GM18909 (cell line): ENCODE measurements around the gene FAM47E.

Source experiments
- ATAC-seq: cut with Tn5 transposase; IDR thresholded peaks from one replicate; pipeline ENCODE4 v1.9.1; 2021; ENCODE audit warnings: mild to moderate bottlenecking; ENCODE audit not compliant: unreplicated experiment, poor library complexity

Gene FAM47E, protein sequence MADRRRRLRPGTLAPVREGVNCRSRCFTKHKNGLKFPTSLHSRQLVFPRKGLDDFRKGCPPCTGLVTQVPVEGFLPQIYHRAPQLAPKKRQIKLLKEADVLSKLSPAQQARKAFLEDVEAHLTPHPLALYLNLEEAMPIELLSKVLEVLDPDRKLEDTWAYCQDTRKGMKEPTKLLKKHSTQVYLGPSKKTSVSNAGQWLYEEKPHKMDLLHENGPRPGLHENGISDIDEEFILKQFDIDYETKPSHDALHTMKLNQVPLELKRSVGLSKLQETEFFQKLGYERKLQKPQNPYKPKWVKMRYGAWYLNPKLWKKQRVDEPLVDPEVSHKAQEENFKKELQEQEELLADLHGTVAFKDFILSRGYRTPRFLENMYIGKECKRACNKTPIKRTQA

GRCh38 chr4:76251441-76252270 is at the start of gene FAM47E:
Gene FAM47E (plus strand): TSS chr4:76251721. CDS start chr4:76251747, 26 bp downstream.
- no peak for ATAC-seq

GRCh38 chr4:76203541-76203940 is 48.0 kb upstream of the FAM47E start:
- ATAC-seq: no peak

DNA sequence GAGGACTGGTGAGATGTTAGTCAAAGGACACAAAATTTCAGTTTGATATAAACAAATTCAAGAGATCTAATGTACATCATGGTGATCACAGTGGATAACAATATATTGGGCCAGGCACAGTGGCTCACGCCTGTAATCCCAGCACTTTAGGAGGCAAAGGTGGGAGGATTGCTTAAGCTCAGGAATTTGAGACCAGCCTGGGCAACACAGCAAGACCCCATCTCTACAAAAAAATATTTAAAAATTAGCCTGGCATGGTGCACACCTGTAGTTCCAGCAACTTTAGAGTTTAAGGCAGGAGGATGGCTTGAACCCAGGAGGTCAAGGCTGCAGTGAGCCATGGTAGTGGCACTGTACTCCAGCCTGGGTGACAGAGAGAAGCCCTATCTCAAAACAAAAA is 46.6 kb upstream of the FAM47E start:
- ATAC-seq: no peak

- ATAC-seq: no peak
These were observed 46.0 kb upstream of the FAM47E start for GRCh38 chr4:76205476-76205875.

DNA sequence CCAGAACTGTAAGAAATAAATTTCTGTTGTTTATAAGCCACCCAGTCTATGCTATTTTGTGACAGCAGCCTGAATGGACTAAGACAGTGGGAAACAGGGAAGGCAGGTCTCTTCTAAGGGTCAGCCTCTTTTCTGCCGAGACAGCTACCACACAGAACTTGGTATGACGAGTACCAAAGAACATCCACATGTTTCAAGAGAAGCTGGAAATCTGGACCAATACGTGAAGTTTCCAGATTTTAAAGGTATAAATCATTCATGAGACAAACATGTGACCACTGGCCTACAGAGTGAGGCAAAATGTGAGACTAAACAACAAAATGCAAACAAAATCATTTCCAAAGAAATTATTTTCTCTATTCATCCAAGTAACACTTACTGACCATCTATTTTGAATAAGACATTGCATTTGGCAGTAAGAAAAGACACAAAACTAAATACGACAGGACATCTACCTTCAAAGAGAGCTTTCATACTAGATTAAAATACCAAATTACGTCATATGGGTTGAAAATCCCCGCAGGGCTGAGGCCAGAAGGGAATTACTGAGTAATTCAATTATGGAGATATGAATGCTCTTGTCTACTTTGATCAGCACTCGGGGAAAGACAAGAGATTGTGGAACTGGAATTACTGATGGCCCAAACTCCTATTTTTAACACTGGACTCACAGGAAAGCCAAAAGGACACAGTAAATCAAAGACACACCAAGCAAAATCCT is 45.1 kb upstream of the FAM47E start:
- no peak for ATAC-seq

DNA sequence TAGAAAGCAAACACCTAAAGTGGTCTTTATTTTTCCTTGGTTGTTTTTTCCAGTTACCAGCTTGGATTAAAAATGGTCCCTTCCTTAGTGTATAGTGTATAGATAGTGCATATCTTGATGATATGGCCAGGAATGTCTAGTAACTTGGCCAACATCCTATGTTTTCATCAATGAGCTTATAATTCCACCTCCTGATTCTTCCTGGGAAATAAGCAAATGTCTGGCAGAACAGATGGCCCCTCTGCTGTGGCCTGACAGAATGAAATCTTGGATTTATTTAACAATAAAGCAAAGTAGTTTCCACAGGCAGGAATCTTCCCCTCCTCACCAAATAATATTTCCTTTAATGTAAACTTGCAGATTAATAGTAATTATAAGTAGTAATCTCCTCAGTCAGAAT is 44.0 kb upstream of the FAM47E start:
- no peak for ATAC-seq

DNA sequence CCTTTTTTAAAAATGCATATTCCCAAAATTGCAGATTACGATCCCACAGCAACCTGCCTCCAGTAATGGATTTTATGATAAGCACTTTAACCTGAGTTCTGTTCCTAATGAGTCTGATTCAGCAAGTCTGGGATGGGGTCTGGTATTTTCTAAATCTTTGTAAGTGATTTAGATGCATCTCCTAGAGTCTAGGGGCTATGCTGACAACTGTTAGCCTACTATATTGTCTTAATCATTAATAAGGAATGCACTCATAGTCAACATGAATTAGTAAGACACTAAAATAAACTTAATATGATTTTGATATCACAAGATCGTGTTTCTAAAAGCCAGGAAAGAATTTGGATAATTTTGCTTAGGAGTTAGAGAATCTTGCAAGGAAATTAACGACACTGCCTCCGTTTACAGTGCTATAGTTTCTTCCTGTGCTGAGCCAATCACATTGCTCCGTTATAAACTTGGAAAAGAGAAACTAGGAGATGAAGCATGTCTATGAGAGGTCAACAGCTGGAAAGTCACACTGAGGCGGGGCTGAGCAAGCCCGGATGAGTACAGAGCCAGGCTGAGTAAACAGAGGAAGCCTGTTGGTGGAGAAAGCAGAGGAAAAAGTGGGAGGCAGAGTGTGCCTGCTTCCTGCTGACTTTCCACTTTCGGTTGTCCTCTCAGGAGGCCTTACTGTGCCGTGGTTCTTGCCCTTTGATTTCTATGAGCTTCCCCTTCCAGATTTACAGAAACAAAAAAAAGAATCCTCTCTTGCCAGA is 43.3 kb upstream of the FAM47E start:
- no peak for ATAC-seq

GRCh38 chr4:76209881-76210280 is 41.6 kb upstream of the FAM47E start:
- ATAC-seq: no peak

GRCh38 chr4:76210452-76210851 is 41.1 kb upstream of the FAM47E start:
- ATAC-seq: no peak

GRCh38 chr4:76211769-76212708 is 39.5 kb upstream of the FAM47E start:
- no peak for ATAC-seq

- no peak for ATAC-seq
These were observed 38.6 kb upstream of the FAM47E start for GRCh38 chr4:76212851-76213414.

- peak; percentile 80 for ATAC-seq
These were observed 37.9 kb upstream of the FAM47E start, which contains the start of gene SCARB2 for GRCh38 chr4:76213415-76214176. Gene SCARB2 (minus strand): TSS chr4:76213824. CDS start chr4:76213543, 281 bp downstream.

DNA sequence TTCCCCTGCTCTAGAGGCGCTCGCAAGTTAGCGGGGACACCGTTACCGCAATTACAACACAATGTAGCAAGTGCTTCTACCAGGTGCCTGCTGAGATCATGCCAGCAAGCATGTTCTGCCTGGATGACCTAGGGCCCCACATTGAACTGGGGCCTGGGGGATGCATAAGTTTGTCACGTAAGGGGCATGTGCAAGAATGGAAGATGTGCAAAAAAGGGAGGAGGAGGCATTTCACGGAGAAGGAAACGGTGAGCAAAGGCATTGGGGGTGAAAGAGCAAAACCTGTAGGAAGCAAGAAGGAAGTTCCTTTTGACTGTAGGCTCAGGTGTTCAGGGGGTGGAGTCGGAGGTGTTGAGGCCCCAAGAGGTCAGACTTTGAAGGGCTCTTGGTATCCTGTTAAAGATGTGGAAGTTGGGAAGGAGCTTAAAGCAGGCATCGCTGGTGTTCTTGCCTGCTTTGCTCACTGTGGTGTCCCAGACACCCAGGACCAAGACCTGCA is 37.3 kb upstream of the FAM47E start:
- no peak for ATAC-seq

- ATAC-seq: no peak
These were observed 36.4 kb upstream of the FAM47E start for GRCh38 chr4:76215077-76215476.

DNA sequence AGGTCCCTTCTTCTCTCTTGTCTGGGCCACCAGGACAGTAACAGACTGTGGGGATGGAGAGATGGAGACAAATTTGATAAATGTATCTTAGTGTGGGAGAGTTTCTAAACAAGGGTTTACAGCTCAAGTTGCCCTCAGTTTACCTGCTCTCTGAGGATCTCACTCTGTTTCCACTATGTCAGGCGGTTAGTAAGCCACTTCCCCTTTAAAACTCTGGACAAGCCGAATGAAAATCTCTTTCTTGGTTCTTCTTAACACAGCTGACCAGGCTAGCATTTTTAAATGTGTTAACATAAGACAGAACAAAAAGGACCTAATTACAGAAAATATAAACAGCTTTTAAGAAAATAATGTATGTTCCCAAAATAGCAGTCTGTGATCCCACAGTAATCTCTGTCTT is 35.0 kb upstream of the FAM47E start:
- ATAC-seq: no peak

DNA sequence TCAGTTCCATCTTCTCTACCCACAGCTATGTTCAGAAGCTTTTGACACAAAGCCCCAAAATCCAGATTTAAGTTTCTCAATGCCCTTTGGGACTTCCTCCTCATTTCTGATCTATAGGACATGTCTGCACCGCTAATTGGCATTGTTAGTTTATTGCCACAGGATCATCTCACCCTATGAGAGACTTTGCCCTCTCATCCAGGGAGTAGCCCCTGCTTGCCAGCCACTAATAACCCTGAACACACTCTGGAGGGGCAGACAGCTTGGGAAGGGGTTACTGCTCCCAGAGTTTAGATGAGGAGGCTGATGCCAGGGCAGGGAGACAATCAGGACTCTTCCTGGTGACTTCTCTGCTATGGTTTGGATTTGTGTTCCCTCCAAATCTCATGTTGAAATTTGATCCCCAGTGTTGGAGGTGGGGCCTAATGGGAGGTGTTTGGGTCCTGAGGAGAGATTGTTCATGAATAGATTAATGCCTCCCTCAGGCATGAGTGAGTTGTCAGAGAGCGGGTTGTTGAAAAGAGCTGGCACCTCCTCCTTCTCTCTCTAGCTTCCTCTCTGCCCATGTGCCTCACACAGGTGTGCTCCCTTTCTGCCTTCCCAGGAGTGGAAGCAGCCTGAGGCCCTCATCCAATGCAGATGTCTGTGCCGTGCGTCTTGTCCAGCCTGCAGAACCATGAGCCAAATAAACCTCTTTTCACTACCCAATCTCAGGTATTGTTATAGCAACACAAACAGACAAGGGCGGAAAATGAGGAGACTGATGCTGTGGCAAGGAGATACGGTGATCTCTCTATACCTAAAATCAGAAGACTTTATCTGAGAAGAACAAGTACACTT is 34.3 kb upstream of the FAM47E start:
- no peak for ATAC-seq
